ENCODE data around the gene PECR.

DNA sequence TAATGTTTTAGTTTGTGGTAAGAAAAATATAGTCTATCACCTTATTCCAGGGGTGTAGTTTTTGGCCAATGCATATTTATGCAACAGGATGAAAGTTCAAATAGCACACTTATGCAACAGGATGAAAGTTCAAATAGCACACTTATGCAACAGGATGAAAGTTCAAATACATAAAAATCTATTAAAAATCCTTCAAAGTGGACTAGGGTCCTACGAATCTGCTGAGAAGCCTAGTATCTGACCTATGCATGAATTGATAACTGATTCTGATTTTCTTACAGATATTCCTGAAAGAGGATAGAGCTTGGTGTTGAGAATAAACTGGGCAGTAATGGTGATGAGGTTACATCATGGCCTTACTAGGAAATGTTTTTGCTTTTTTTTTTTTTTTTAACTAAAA lies 2.8 kb downstream of the PECR start:
- TF ChIP-seq RAD21 (IDR thresholded peaks at IDR 0.05; ENCODE audit: low read depth) (no peak), TCF12 (IDR thresholded peaks at IDR 0.05; ENCODE audit: low read depth) (no peak), TAF1 (IDR thresholded peaks at IDR 0.05; ENCODE audit: low read depth) (no peak), CEBPB (IDR thresholded peaks at IDR 0.05) (no peak), EP300 (IDR thresholded peaks at IDR 0.05; ENCODE audit: borderline replicate concordance) (no peak), CREB1 (IDR thresholded peaks at IDR 0.05; ENCODE audit: low read depth) (no peak), YY1 (IDR thresholded peaks at IDR 0.05; ENCODE audit: low read depth) (no peak), TEAD4 (IDR thresholded peaks at IDR 0.05) (no peak), NFIC (IDR thresholded peaks at IDR 0.05) (no peak), ZBTB7A (IDR thresholded peaks at IDR 0.05; ENCODE audit: low read depth) (no peak)
- TF ChIP-seq, protein P1, sequence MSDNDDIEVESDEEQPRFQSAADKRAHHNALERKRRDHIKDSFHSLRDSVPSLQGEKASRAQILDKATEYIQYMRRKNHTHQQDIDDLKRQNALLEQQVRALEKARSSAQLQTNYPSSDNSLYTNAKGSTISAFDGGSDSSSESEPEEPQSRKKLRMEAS (IDR thresholded peaks at IDR 0.05): no peak
- TF ChIP-seq, protein P2, sequence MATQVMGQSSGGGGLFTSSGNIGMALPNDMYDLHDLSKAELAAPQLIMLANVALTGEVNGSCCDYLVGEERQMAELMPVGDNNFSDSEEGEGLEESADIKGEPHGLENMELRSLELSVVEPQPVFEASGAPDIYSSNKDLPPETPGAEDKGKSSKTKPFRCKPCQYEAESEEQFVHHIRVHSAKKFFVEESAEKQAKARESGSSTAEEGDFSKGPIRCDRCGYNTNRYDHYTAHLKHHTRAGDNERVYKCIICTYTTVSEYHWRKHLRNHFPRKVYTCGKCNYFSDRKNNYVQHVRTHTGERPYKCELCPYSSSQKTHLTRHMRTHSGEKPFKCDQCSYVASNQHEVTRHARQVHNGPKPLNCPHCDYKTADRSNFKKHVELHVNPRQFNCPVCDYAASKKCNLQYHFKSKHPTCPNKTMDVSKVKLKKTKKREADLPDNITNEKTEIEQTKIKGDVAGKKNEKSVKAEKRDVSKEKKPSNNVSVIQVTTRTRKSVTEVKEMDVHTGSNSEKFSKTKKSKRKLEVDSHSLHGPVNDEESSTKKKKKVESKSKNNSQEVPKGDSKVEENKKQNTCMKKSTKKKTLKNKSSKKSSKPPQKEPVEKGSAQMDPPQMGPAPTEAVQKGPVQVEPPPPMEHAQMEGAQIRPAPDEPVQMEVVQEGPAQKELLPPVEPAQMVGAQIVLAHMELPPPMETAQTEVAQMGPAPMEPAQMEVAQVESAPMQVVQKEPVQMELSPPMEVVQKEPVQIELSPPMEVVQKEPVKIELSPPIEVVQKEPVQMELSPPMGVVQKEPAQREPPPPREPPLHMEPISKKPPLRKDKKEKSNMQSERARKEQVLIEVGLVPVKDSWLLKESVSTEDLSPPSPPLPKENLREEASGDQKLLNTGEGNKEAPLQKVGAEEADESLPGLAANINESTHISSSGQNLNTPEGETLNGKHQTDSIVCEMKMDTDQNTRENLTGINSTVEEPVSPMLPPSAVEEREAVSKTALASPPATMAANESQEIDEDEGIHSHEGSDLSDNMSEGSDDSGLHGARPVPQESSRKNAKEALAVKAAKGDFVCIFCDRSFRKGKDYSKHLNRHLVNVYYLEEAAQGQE (IDR thresholded peaks at IDR 0.05; ENCODE audit: low read depth): no peak
- TF ChIP-seq, protein P3, sequence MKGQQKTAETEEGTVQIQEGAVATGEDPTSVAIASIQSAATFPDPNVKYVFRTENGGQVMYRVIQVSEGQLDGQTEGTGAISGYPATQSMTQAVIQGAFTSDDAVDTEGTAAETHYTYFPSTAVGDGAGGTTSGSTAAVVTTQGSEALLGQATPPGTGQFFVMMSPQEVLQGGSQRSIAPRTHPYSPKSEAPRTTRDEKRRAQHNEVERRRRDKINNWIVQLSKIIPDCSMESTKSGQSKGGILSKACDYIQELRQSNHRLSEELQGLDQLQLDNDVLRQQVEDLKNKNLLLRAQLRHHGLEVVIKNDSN (IDR thresholded peaks at IDR 0.05): no peak

All from Ishikawa (cell line).